Panc1 (cell line): Measurements from ENCODE around the gene NTM. TPM values are rescaled to one million over a fixed set of nuclear protein-coding genes. Genes with fewer than 3 reads are reported as not detected.

Experiments used
- ATAC-seq: fragments of 200-7000 bp; cut with Tn5 transposase; 2 replicates; pipeline ENCODE4 v1.9.1; 2020; ENCODE audit warnings: mild to moderate bottlenecking, moderate library complexity
- BruUV-seq: library from RNA; stranded (reverse); fragments of 400-500 nt; replicated peaks from 2 replicates; lab custom pipeline; 2021; lab: Mats Ljungman, UMichigan
- CTCF ChIA-PET: fragments of 300-600 bp; sonication (Branson Sonifier 250); formaldehyde crosslinking; loops from one replicate; lab custom pipeline; 2022; ENCODE audit warnings: antibody characterized with exemption; lab: Charles Lee
- POLR2A ChIA-PET: fragments of 300-600 bp; sonication (Branson Sonifier 250); formaldehyde crosslinking; loops from one replicate; lab custom pipeline; 2022; ENCODE audit warnings: antibody characterized with exemption; lab: Charles Lee
- DNase-seq: peaks from one replicate; pipeline ENCODE4 v3.0.0-alpha.2; 2010; ENCODE audit warnings: low read depth, low spot score
- H3K27ac ChIP-seq: 2 replicates; pipeline ENCODE4 v1.5.1; 2011; ENCODE audit warnings: mild to moderate bottlenecking, low read length, inconsistent platforms
- H3K27me3 ChIP-seq: fragments of 200-500 bp; sonication (Bioruptor generic); 2 replicates; pipeline ENCODE4 v1.6.0; 2014; ENCODE audit warnings: low read length, inconsistent platforms; ENCODE audit not compliant: control insufficient read depth, insufficient read depth
- H3K36me3 ChIP-seq: fragments of 200-500 bp; sonication (Bioruptor generic); 2 replicates; pipeline ENCODE4 v1.5.1; 2014; ENCODE audit warnings: inconsistent platforms, mild to moderate bottlenecking, low read length, moderate library complexity; ENCODE audit not compliant: control insufficient read depth, insufficient read depth
- H3K4me1 ChIP-seq: 2 replicates; pipeline ENCODE4 v1.5.1; 2011; ENCODE audit warnings: inconsistent platforms, mild to moderate bottlenecking, low read length, moderate library complexity; ENCODE audit not compliant: control insufficient read depth, insufficient read depth
- H3K4me3 ChIP-seq, 2 experiments: 2 replicates each; pipeline ENCODE4 v1.5.1; 2011 to 2012; ENCODE audit warnings: low read depth in 2 of 2, low read length in 2 of 2, mild to moderate bottlenecking in 2 of 2, inconsistent platforms in 1 of 2, moderate library complexity in 1 of 2
- H3K9me3 ChIP-seq: fragments of 200-500 bp; sonication (Bioruptor generic); 2 replicates; pipeline ENCODE4 v1.5.1; 2014; ENCODE audit warnings: low read depth, mild to moderate bottlenecking, inconsistent platforms, low read length, moderate library complexity; ENCODE audit not compliant: control insufficient read depth, insufficient read depth
- CTCF ChIP-seq: fragments of 450-650 bp; IDR thresholded peaks from 2 replicates; pipeline ENCODE4 v1.5.1; 2017; ENCODE audit warnings: mild to moderate bottlenecking
- POLR2AphosphoS5 ChIP-seq: IDR thresholded peaks from 2 replicates; pipeline ENCODE4 v1.6.1; 2012; ENCODE audit warnings: mild to moderate bottlenecking, low read depth, low read length, moderate library complexity
- REST ChIP-seq, 2 experiments: IDR thresholded peaks; 2 replicates each; pipeline ENCODE4 v1.6.1; 2011 to 2012; ENCODE audit warnings: low read depth in 2 of 2, control low read depth in 1 of 2, low read length in 1 of 2, mild to moderate bottlenecking in 1 of 2, moderate library complexity in 1 of 2; ENCODE audit not compliant: insufficient read depth in 1 of 2
- SIN3A ChIP-seq: IDR thresholded peaks from 2 replicates; pipeline ENCODE4 v1.6.1; 2012; ENCODE audit warnings: low read depth, mild to moderate bottlenecking, low read length, moderate library complexity, borderline replicate concordance; ENCODE audit not compliant: insufficient read depth
- TCF7L2 ChIP-seq: IDR thresholded peaks from 2 replicates; pipeline ENCODE4 v1.6.1; 2011; ENCODE audit warnings: mild to moderate bottlenecking, low read depth, low read length, inconsistent platforms
- in situ Hi-C: cut with HindIII; loops from 2 replicates; pipeline ENCODE4 v1.10.0; 2016; ENCODE audit warnings: low sequenced_read_pairs, low pct_unique_long_range_greater_than_20kb
- intact Hi-C: fragments of 100-400 bp; cut with micrococcal nuclease; formaldehyde crosslinking; loops from one replicate; pipeline ENCODE4 v1.10.0; 2022; ENCODE audit not compliant: unreplicated experiment
- total RNA-seq: library from RNA; stranded (reverse); gene quantifications from one replicate; pipeline ENCODE4 v1.2.1, GENCODE V29; 2021; ENCODE audit not compliant: unreplicated experiment

The NTM gene
- total RNA-seq, 1 experiment from 2014 or later: 0.10 TPM

GRCh38 chr11:131599285-131599684 lies 228.9 kb downstream of the NTM start:
- TF ChIP-seq POLR2AphosphoS5 (no peak), TCF7L2 (no peak)
- CTCF ChIA-PET: no interaction called here

GRCh38 chr11:131600628-131601027 lies 230.2 kb downstream of the NTM start:
- in situ Hi-C loops (no loop called here), intact Hi-C loops (no loop called here)
- ChIA-PET CTCF (no interaction called here), POLR2A (no interaction called here)
- no peak overlapping the region for H3K4me3 ChIP-seq
- TF ChIP-seq SIN3A: no peak
- no peak for TF ChIP-seq TCF7L2
- TF ChIP-seq REST (IDR thresholded peaks at IDR 0.05; ENCODE audit: insufficient read depth in 1 of 2, low read depth in 2 of 2, low read length in 1 of 2): no peak
- TF ChIP-seq POLR2AphosphoS5: no peak
- TF ChIP-seq CTCF: no peak
- no peaks in the 10 kb centered on the region for H3K9me3 ChIP-seq
- DNase-seq (no peak), ATAC-seq (no peak)
- no peaks in the 10 kb centered on the region for H3K4me1 ChIP-seq
- peaks cover 9% of the 10 kb centered on the region; the same call in 1 of the 2 replicates for H3K27me3 ChIP-seq
- no peaks in the 10 kb centered on the region for H3K36me3 ChIP-seq
- no peak overlapping the region for H3K27ac ChIP-seq
- no TSS peak for BruUV-seq

More at GRCh38 chr11:131599285-131599684, 228.9 kb downstream of the NTM start:
- DNase-seq (no peak), ATAC-seq (no peak)
- H3K9me3 ChIP-seq: no peaks in the 10 kb centered on the region
- no TSS peak for BruUV-seq
- H3K27ac ChIP-seq: no peak overlapping the region
- intact Hi-C loops (no loop called here), in situ Hi-C loops (no loop called here)
- H3K4me1 ChIP-seq: no peaks in the 10 kb centered on the region
- POLR2A ChIA-PET: no interaction called here
- no peaks in the 10 kb centered on the region for H3K36me3 ChIP-seq
- H3K27me3 ChIP-seq: peaks cover 16% of the 10 kb centered on the region
- no peak overlapping the region for H3K4me3 ChIP-seq

GRCh38 chr11:131601586-131601985 lies 231.2 kb downstream of the NTM start:
- Histone ChIP-seq H3K27ac (no peak overlapping the region), H3K4me1 (no peaks in the 10 kb centered on the region), H3K9me3 (no peaks in the 10 kb centered on the region), H3K4me3 (no peak overlapping the region), H3K27me3 (0 out of 2 replicates have a peak, but pooled peaks cover 4% of the 10 kb centered on the region), H3K36me3 (no peaks in the 10 kb centered on the region)
- intact Hi-C loops (no loop called here), in situ Hi-C loops (no loop called here)
- ChIA-PET CTCF (no interaction called here), POLR2A (no interaction called here)
- no TSS peak for BruUV-seq
- TF ChIP-seq TCF7L2: no peak
- TF ChIP-seq REST (IDR thresholded peaks at IDR 0.05; ENCODE audit: insufficient read depth in 1 of 2, low read depth in 2 of 2, low read length in 1 of 2): no peak
- TF ChIP-seq SIN3A: no peak
- TF ChIP-seq POLR2AphosphoS5: no peak
- no peak for TF ChIP-seq CTCF
- DNase-seq (no peak), ATAC-seq (no peak)
